Measurements from ENCODE around the gene TOR1B.
"Not testable (repeated sequence)": the region's sequence is repeated elsewhere in the genome, so short reads cannot be mapped to it uniquely, and the experiment has no call there.

TOR1B gene

DNA sequence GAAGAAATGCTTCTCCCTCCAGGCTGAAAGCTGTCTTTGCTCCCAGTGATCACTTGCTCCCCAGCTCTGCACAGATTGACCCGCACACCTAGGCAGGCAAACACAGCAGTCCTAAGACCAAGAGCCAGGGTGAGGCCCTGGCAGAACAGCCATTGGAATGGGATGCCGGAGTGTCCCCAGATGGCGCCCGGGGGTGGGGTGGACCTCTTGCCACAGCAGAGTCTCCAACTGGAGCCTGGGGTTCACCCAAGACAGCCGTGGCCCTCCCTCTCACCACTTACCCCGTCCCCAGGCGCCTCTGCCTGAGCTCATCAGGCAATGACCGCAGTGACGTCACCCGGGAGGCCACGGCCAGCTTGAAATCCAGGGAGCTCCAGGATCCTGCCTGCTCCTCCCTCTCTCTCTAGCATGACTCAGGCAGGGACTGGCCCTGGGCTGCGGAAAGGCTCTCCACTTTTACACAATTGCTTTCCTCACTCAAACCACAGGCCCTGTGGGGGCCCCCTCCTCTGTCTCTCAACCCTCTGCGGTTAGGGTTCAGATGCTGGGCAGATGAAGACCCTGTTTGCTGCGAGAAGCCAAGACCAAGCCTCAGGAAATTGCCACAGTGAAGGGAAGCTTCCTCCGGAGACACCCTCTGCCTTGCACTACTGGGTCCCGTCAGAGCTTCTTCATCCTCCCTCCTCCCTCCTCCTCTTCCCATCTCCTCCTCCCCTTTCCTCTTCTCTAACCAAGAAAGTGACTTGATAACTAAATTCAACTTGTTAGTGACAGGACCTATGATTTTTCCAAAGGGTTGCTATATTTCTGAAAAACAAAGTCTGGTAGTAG is 25.8 kb upstream of the TOR1B start:
- DNase-seq = peak; percentile 64

- DNase-seq = no peak
These were observed 25.2 kb upstream of the TOR1B start for GRCh38 chr9:129777769-129778130.

- no peak for DNase-seq
These were observed 24.5 kb upstream of the TOR1B start for GRCh38 chr9:129778469-129778868.

GRCh38 chr9:129779560-129780190 is 23.3 kb upstream of the TOR1B start:
- DNase-seq = no peak

- DNase-seq = no peak
These were observed 21.9 kb upstream of the TOR1B start for GRCh38 chr9:129781131-129781530.

DNA sequence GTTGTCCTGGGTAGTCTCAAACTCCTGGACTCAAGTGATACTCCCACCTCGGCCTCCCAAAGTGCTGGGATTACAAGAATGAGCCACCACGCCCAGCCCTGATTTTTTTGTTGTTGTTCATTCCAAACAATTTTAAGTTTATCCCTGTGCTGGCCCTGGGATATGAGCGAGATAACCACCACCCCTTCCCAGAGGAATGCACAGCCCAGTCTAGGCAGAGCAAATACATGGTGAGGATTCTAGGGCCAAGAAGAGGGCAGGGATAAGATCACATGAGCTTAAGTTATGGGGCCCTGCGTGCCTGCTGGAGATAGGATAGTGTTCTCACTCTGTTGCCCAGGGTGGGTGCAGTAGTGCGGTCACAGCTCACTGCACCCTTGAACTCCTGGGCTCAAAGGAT is 21.0 kb upstream of the TOR1B start:
- DNase-seq = no peak

DNA sequence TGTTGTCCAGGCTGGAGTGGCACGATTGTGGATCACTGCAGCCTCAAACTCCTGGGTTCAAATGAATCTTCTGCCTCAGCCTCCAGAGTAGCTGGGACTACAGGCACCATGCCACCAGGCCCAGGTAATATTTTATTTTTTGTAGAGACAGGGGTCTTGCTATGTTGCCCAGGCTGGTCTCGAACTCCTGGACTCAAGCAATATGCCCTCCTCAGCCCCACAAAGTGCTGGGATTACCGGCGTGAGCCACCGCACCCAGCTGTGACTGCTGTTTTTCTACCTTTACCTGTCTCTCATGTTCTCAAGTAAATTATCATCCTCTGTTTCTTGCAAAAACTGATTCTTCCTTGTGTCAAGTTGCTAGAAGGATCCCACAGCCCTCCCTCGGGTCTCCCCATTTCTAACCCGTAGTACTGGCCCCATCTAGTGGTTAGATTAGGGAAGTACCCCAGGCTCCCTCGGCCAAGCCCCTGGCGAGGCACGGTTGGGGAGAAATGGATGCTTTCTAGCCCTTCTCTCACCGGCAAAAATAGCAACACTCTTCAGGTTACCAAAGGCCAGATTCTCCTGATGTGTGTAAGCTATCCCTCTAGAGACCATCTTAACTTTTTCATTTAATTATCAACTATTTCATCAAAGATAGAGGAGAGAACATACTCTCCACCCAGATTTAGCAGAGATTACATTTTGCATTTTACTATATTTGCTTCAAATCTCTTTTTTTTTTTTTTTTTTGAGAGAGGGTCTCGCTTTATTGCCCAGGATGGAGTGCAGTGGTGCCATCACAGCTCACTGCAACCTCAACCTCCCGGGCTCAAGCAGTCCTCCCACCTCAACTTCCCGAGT is 19.2 kb upstream of the TOR1B start:
- DNase-seq = peak; percentile 87

DNA sequence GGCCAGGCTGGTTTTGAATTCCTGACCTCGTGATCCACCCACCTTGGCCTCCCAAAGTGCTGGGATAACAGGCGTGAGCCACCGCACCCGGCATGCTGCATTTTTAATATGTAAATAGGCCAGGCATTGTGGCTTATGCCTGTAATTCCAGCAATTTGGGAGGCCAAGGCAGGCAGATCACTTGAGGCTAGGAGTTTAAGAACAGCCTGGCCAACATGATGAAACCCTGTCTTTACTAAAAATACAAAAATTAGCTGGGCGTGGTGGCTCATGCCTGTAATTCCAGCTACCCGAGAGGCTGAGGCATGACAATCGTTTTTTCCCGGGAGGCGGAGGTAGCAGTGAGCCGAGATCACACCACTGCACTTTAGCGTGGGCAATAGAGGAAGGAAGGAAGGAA is 18.0 kb upstream of the TOR1B start:
- DNase-seq = not testable (repeated sequence)

- no peak for DNase-seq
These were observed 17.1 kb upstream of the TOR1B start for GRCh38 chr9:129785866-129786265.

- no peak for DNase-seq
These were observed 16.5 kb upstream of the TOR1B start for GRCh38 chr9:129786481-129786880.

DNA sequence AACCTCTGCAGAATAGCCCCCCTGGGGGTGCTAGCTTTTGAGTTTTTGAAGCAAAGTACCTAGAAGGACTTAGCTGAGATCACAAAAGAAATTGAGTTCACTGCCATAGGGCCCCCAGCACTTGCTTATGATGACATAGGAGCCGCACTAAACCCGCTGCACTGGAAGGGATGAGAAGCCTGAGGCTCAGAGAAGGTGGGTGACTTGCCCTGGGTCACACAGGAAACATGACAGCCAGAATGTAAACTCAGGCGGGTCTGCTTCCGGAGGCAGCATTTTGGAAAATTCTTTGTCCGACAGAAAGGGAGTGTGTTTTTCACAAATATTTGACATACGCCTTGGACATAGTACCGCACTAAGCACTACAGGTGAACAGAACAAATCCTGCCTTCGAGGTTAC is 8.4 kb upstream of the TOR1B start:
- DNase-seq = no peak

DNA sequence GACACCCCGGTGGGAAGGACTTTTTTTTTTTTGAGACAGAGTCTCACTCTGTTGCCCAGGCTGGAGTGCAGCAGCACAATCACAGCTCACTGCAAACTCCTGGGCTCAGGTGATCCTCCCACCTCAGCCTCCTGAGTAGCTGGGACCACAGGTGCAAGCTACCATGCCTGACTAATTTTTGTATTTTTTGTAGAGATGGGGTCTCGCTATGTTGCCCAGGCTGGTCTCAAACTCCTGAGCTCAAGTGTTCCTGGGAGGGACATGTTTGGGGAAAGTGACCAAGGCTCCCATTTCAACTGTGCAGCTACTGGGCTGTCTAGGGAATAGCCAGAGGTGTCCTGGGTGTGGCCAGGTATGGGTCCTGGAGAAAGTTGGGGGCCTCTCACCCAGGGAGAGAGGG is 7.0 kb upstream of the TOR1B start:
- not testable (repeated sequence) for DNase-seq

DNA sequence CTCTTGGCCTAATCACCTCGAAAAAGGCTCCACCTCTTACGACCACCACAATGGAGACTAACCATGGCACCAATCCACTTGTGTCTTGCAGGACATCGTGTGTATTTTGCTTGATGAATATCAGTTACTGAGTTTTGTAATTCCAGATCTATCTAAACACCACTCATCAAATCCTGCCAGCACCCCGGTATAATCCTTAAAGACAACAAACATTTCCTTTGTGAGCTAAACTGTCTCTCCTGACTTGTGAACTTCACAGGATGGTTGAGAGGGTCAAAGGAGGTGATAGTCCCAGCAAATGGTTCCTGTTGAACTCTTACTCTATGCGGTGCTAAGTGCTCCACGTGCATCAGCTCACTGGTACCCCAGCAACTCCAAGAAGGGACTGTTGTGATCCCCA is 4.0 kb upstream of the TOR1B start:
- DNase-seq = no peak

DNA sequence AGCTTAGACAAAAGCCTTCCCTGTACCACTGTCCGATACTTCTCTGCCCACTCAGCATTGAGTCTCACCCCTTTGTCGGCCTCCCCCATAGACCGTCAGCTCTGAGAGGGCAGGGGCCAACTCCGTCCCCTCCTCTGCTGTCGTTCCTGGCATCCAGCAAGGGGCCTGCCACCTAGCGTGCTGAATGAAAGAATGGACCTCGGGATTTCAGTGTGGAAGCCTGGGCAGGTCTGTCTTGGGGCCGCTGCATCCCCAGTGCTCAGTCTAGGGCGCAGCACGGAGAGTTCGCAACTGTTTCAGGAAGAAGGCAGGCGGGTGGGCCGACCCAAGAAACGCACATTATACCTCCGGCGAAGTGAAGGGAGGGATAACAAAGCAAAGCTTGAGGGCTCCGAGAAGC is 1.5 kb upstream of the TOR1B start:
- DNase-seq = no peak

DNA sequence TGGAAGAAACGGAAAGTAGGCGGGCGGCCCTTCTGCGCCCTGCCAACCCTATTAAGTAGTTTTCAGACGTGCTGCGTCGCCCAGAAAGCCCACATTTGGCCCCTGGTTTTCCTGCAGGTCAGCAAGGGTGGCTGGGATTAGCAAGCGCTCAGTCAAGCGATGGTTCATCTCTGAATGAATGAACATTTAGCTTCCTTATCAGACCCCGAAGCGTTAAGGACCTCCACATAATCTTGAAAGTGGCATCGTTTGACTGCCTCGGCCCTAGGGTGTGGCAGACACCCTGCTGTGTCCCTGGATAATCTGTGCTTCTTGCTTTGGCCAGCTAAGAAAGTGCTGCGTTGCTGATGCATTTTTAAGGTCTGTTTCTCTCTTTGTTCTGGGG is 684 bp downstream of the TOR1B start:
- no peak for DNase-seq

- no peak for DNase-seq
These were observed 3.1 kb downstream of the TOR1B start for GRCh38 chr9:129806061-129806460.

DNA sequence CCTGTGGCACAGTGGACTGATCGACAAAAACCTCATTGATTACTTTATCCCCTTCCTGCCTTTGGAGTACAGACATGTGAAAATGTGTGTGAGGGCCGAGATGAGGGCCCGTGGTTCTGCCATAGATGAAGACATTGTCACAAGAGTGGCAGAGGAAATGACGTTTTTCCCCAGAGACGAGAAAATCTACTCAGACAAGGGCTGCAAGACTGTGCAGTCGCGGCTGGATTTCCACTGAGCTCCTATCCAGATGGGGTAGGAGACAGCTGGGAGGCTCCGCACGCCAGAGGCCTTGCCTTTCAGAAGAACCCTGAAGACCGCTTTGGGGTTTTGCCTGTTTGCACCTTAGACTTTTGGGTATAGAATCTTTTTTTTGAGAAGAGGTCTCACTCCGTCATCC is 6.4 kb downstream of the TOR1B start:
- DNase-seq = no peak

DNA sequence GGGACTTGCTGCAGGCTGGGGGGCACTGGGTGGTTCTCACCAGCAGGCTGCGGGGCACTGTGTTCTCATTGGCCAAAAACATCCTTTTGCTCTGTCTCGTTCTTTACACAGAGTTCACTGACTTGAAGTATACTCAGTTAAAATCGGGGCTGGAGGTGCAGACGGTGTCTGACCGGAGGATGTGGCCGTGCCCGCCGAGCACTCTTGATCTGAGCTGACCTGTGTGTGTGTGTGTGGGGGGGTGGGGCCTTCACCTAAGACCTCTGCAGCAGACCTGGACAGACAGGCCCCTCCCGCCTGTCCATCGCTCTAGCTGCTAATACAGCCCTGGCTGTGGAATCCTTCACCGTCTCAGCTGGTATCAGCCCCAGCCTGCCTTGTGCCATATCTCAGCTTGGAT is 7.1 kb downstream of the TOR1B start:
- DNase-seq = no peak

DNA sequence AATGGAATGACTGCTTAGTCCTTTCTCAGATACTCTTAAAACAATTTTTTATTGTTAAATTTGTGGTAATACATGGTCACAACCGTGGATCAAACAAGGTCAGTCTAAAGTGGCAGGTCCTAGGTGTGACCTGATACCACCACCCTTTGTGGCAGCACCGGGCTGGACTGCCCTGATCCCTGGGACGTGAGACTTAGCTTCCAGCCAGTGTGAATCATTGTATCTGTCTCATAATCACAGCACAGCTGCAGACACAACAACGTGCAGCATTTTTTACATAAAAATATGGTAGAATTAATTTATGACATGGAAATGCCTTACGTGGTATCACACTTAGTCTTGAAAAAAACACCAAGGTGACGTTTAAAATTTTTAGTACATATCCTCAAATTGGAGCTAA is 7.8 kb downstream of the TOR1B start:
- no peak for DNase-seq

DNA sequence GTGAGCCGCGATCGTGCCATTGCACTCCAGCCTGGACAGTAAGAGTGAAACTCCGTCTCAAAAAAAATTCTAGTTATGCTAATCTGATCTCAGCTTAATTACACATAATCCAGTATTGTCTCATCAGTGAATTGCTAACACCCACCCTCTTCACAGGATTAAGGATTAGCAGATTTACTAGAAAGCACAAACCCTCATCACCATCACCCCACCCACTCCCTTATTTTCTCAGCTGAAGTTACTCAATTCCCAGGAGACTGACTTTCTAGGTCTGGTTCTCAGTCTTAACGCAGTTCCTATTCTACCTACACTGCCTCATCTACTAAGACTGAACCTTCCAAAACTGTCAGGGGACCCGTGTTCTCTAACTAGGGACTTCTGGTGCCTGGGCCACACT is 9.0 kb downstream of the TOR1B start:
- no peak for DNase-seq

GRCh38 chr9:129812385-129812784 is 9.4 kb downstream of the TOR1B start:
- no peak for DNase-seq

DNA sequence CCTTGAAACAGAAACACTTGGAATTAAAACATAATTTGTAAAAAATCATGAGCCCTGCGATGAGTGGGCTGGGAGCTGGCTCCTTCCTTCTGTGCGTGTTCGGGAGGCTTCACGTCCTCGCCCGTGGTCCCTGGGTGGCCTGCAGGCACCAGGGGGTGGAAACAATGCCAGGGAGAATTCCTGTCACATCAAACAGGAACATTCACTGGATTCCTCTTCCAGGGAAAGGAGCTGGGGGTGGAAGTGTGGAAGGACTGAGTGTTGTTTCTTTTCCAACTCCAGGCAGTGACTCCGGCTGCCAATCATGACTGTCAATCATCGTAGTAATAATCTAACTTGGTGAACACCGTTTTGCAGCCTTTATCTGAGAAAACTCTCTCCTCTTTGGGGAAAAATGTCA is 10.7 kb downstream of the TOR1B start:
- DNase-seq = no peak

DNA sequence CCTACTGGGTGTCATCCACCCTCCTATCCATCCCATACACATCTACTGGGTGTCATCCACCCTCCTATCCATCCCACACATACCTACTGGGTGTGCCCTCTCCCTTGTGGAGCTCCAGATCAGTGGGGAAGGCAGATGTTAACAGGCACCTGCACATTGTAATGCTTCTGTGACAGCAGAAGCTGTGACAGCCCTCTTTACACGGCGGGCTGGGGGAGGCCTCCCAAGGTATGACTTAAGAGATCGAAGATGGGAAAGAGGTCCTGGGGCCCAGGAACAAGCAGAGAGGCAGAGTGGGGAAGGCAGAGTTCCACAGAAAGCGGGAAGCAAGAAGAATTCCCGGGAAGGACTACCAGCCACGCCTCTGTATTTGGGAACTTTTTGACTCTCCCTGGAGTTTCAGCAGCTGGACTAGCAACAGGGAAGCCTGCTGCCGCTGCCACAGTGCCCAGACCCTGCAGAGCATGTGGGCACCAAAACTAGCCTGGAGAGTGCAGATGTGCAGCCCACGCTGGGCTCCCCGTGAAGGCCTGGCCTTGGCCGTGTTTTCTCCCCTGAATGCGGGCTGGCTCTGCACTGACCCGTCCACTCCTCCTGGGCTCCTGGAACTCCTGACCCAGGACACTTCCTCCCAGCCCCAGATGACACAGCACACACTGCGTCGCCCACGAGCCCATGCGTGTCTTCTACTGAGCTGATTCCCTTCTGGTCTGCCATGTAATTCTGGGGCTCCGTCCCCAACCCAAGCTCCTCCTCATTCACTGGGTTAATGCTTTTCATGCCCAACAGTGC is 11.6 kb downstream of the TOR1B start:
- no peak for DNase-seq
